Epithelial cell of alveolus of lung (primary cell): ENCODE results near the gene ZNF610. TPM values are rescaled to one million over a fixed set of nuclear protein-coding genes. Genes with fewer than 3 reads are reported as not detected.

Experiments
- total RNA-seq: library from RNA; depleted of rRNA; stranded (reverse); fragments of >200 nt; gene quantifications from 2 replicates; pipeline ENCODE4 v1.2.1, GENCODE V29; 2015

The ZNF610 gene
- total RNA-seq = 1.4 and 13.9 TPM in 2 replicates

GRCh38 chr19:52336117-52336790 is at the start of gene ZNF610:
TSS of gene ZNF610 (plus strand) at chr19:52336243. CDS start at chr19:52349173, 12,930 bp downstream.

DNA sequence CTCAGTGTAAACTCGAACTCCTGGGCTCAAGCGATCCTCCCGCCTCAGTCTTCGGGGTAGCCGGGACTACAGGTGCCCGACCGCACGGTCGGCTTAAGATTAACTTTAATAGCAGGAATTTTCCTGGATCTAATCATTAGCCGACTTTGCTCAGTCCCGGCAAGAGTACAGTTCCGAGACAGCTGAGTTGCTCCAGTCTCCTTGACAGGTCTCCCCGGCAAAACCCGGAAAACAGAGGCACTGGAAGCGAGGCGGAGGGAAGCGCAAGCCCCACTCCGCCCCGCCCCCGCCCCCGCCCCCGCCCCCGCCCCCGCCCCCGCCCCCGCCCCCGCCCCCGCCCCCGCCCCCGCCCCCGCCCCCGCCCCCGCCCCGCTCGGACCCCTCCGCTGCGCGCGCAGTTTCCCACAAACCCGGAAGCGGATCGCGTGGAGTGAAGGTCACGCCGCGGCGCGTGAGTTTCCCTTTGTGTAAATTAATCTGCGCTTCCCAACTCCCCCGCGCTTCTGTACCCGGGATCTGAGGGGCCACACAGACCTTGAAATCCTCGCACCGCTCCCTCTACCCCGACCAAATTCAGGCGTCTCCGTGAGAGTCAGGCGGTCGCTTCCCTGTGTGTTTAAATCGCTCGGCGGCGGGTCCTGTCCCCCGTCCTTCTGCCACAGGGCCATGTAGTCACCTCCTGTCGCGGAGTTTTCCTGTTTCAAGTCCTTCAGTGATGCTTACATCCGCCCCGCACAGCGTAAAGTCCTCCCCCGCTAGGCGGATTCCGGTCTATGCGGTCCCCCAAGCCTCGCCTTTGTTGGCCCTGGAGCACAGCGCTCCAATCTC is 39.1 kb upstream of the ZNF610 start, which contains the start of gene ZNF480:
TSS of gene ZNF480 (plus strand) at position 397 of the 828 bp plus-strand sequence. CDS start 3,244 bp downstream, outside the sequence.

DNA sequence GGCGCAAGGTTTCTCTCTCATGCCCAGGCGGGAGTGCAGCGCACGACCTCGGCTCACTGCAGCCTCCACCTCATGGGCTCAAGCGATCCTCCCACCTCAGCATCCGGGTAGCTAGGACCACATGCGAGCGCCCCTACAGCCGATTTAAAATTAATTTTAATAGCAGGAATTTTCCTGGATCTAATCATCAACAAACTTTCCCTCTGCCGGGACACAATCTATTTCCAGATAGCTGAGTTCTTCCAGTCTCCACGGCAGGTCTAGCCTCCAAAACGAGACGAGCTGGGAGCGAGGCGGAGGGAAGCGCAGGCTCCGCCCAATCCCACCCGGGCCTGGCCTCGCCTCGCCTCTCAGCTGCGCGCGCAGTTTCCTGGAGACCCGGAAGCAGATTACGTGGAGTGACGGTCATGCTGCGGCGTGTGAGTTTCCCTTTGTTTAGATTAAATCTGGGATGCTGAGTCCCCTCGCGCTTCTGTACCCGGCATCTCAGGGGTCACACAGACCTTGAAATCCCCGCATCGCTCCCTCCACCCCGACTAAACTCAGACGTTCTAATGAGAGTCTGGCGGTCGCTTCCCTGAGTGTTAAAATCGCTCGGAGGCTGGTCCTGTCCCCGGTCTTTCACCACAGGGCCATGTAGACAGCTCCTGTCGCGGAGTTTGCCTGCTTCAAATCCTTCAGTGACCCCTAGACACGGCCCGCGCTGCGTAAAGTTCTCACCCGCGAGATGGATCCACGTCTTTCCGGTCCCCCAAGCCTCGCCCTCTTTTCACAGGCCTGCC is 33.7 kb downstream of the ZNF610 start, which contains the start of gene ZNF880:
TSS of gene ZNF880 (plus strand) at position 365 of the 782 bp plus-strand sequence. CDS start at position 408, 43 bp downstream.

DNA sequence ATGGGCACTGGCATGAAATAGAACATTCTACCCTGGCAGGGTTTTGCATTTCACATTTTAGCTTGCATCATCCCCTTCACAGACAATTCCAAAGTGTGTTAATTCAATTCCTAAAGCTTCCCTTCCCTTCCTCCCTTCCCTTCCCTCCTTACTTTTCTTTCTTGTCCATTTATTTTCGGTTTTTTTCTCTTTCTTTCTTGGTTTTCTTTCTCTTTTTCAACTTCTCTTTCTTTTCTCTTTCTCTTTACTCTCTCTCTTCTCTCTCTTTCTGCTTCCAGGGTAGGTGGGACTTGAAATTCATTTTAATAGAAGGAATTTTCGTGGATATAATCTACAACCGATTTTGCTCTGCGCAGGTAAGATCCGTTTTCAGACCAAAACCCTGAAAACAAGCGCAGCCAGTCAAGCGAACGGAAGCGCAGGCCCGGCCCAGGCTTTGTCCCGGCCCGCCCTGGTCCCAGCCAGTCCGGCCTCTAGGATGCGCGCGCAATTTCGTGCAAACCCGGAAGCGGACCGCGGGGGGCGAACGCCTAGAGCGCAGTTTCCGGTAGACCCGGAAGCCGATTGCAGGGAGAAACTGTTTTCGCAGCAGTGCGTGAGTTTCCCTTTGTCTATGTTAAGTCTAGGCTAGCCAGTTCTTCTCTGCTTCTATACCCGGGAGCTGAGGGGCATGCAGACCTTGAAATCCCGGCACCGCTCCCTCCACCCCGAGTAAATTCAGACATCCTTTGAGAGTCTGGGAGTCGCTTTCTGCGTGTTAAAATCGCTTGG is 61.5 kb downstream of the ZNF610 start, which contains the start of gene ZNF528:
TSS of gene ZNF528 (plus strand) at position 540 of the 771 bp plus-strand sequence. CDS start 4,165 bp downstream, outside the sequence.

Other genes with a start within 250 kb of the ZNF610 start
- gene ZNF841, start 240.5 kb upstream of the ZNF610 start, total RNA-seq = 4.9 and 9.1 TPM in 2 replicates
- gene ZNF616, start 196.3 kb upstream of the ZNF610 start, total RNA-seq = 5.9 and 11.8 TPM in 2 replicates
- gene ZNF836, start 164.6 kb upstream of the ZNF610 start, total RNA-seq = 2.7 and 6.0 TPM in 2 replicates
- 231 and 295 TPM in 2 replicates for gene PPP2R1A, start 146.2 kb upstream of the ZNF610 start, total RNA-seq
- gene ZNF766, start 66.7 kb upstream of the ZNF610 start, total RNA-seq = 5.8 and 9.1 TPM in 2 replicates
- 2.5 and 12.2 TPM in 2 replicates for gene ZNF480, start 39.1 kb upstream of the ZNF610 start, total RNA-seq
- gene ZNF880, start 33.7 kb downstream of the ZNF610 start, total RNA-seq = 17.1 and 29.9 TPM in 2 replicates
- 6.6 and 16.4 TPM in 2 replicates for gene ZNF528, start 61.6 kb downstream of the ZNF610 start, total RNA-seq
- not detected in 2 replicates for gene ZNF534, start 92.9 kb downstream of the ZNF610 start, total RNA-seq
- 2.2 and 2.3 TPM in 2 replicates for gene ZNF578, start 117.3 kb downstream of the ZNF610 start, total RNA-seq
- gene ZNF808, start 191.4 kb downstream of the ZNF610 start, total RNA-seq = 8.5 and 11.0 TPM in 2 replicates
- gene ZNF701, start 234.0 kb downstream of the ZNF610 start, total RNA-seq = 7.5 and 24.4 TPM in 2 replicates